Endothelial cell of umbilical vein (primary cell): ENCODE data around the gene PRMT7. TPM values are rescaled to one million over a fixed set of nuclear protein-coding genes. Genes with fewer than 3 reads are reported as not detected.

Experiments used
- BruUV-seq: library from RNA; stranded (reverse); fragments of 400-500 nt; replicated peaks from 2 replicates; lab custom pipeline; 2021; lab: Mats Ljungman, UMichigan
- CTCF ChIA-PET: fragments of 300-600, 350-600 bp; sonication (Branson Sonifier 250); formaldehyde crosslinking; loops from one replicate; lab custom pipeline; 2021; ENCODE audit warnings: antibody characterized with exemption, inconsistent platforms; lab: Charles Lee
- POLR2A ChIA-PET: fragments of 300-600, 350-600 bp; sonication (Branson Sonifier 250); formaldehyde crosslinking; loops from one replicate; lab custom pipeline; 2021; ENCODE audit warnings: antibody characterized with exemption, inconsistent platforms; lab: Charles Lee
- DNase-seq: peaks from one replicate; pipeline ENCODE4 v3.0.0-alpha.2; 2011; ENCODE audit warnings: low read depth, low spot score
- FAIRE-seq: peaks from 2 replicates; lab custom pipeline; 2011; peaks lifted over from hg19 to GRCh38; lab: Jason Lieb, UNC
- H2AFZ ChIP-seq: 2 replicates; pipeline ENCODE4 v1.6.0; 2012; ENCODE audit warnings: low read depth, low read length, control low read depth, inconsistent platforms
- H3K27ac ChIP-seq: 2 replicates; pipeline ENCODE4 v1.5.1; 2011; ENCODE audit warnings: low read depth, mild to moderate bottlenecking, control low read depth, low read length, moderate library complexity; ENCODE audit not compliant: insufficient read depth
- H3K27me3 ChIP-seq, 2 experiments: 2 replicates each; pipeline versions ENCODE4 v1.6.0 to v1.6.1; 2011; ENCODE audit warnings: low read length in 2 of 2, mixed read lengths in 1 of 2; ENCODE audit not compliant: control insufficient read depth in 2 of 2, insufficient read depth in 2 of 2
- H3K36me3 ChIP-seq, 2 experiments: 2 replicates in 1 of 2; 3 replicates in 1 of 2; pipeline ENCODE4 v1.5.1; 2011; ENCODE audit warnings: low read length in 2 of 2, mild to moderate bottlenecking in 1 of 2, moderate library complexity in 1 of 2; ENCODE audit not compliant: control insufficient read depth in 2 of 2, insufficient read depth in 2 of 2; ENCODE audit errors: extremely low read depth in 1 of 2
- H3K4me1 ChIP-seq: 3 replicates; pipeline ENCODE4 v1.5.1; 2011; ENCODE audit warnings: mild to moderate bottlenecking, low read length; ENCODE audit not compliant: control insufficient read depth, insufficient read depth; ENCODE audit errors: extremely low read depth
- H3K4me2 ChIP-seq: 2 replicates; pipeline ENCODE4 v1.6.1; 2011; ENCODE audit warnings: low read length, control low read depth, mixed read lengths; ENCODE audit not compliant: insufficient read depth
- H3K4me3 ChIP-seq, 3 experiments: fragments of 200-600 bp in 1 of 3; sonication (generic), shearing (Covaris generic) in 1 of 3; replicated peaks in 1 of 3; 2 replicates each; pipeline ENCODE4 v1.5.1; 2011 to 2016; ENCODE audit warnings: control low read depth in 3 of 3, low read length in 3 of 3, mild to moderate bottlenecking in 2 of 3, inconsistent platforms in 1 of 3, low read depth in 1 of 3, moderate library complexity in 1 of 3; ENCODE audit not compliant: insufficient read depth in 1 of 3
- H3K79me2 ChIP-seq: 2 replicates; pipeline ENCODE4 v1.6.0; 2012; ENCODE audit warnings: low read length, inconsistent platforms; ENCODE audit not compliant: control insufficient read depth, insufficient read depth
- H3K9ac ChIP-seq: replicated peaks from 2 replicates; pipeline ENCODE3; 2011; ENCODE audit warnings: low read length, control low read depth; ENCODE audit not compliant: insufficient read depth; ENCODE audit errors: extremely low read depth
- H3K9me1 ChIP-seq: replicated peaks from 3 replicates; pipeline ENCODE4 v1.6.0; 2011; ENCODE audit warnings: mild to moderate bottlenecking, low read length; ENCODE audit not compliant: control insufficient read depth, insufficient read depth; ENCODE audit errors: extremely low read depth
- H3K9me3 ChIP-seq: replicated peaks from 2 replicates; pipeline ENCODE4 v1.5.1; 2012; ENCODE audit warnings: low read length, inconsistent platforms; ENCODE audit not compliant: control insufficient read depth, insufficient read depth
- H4K20me1 ChIP-seq: replicated peaks from 2 replicates; pipeline ENCODE3; 2011; ENCODE audit warnings: mild to moderate bottlenecking, low read length; ENCODE audit not compliant: control insufficient read depth, insufficient read depth; ENCODE audit errors: extremely low read depth
- EZH2 ChIP-seq: IDR thresholded peaks from 2 replicates; pipeline ENCODE4 v1.6.1; 2012; ENCODE audit warnings: borderline replicate concordance, low read depth, mild to moderate bottlenecking, moderate library complexity, low read length, inconsistent platforms; ENCODE audit not compliant: severe bottlenecking
- FOS ChIP-seq: IDR thresholded peaks from 2 replicates; pipeline ENCODE4 v1.6.1; 2011; ENCODE audit warnings: mild to moderate bottlenecking, low read length, moderate library complexity, borderline replicate concordance; ENCODE audit not compliant: insufficient read depth
- MAX ChIP-seq: IDR thresholded peaks from 2 replicates; pipeline ENCODE4 v1.6.1; 2011; ENCODE audit not compliant: insufficient read depth, insufficient read length
- MYC ChIP-seq: IDR thresholded peaks from one replicate; pipeline ENCODE4 v1.6.1; 2011; ENCODE audit warnings: mild to moderate bottlenecking, low read depth, low read length
- POLR2A ChIP-seq: IDR thresholded peaks from 2 replicates; pipeline ENCODE4 v1.6.1; 2012; ENCODE audit warnings: low read depth, mild to moderate bottlenecking, control low read depth, low read length
- dilution Hi-C: fragments of 300-500 bp; cut with MboI; formaldehyde crosslinking; loops from one replicate; pipeline ENCODE4 v1.15.0; 2019; ENCODE audit warnings: low sequenced_read_pairs; ENCODE audit not compliant: extremely low pct_ligation_motif_present
- intact Hi-C: fragments of 100-400 bp; cut with micrococcal nuclease; formaldehyde crosslinking; loops from one replicate; pipeline ENCODE4 v1.10.0; 2022
- polyA plus RNA-seq, 4 experiments: library from polyadenylated mRNA; depleted of rRNA in 3 of 4; stranded (reverse) in 3 of 4; unstranded in 1 of 4; fragments of >200 nt; gene quantifications; 2 replicates each; pipeline versions ENCODE4 v1.2.1 to v1.2.3, GENCODE V29; 2011 to 2012; ENCODE audit warnings: missing spikeins in 1 of 4
- total RNA-seq: library from RNA; stranded (reverse); gene quantifications from 2 replicates; pipeline ENCODE4 v1.2.3, GENCODE V29; 2021

PRMT7 gene
- total and polyA plus RNA-seq, 2 donors (not counting 3 experiments of a cell fraction or from before 2014, with no cell fraction given): 43.4 to 57.9 TPM

- Histone ChIP-seq H3K27me3 (no peaks in the 10 kb centered on the region), H3K9ac (no peak overlapping the region), H3K9me3 (no peaks in the 10 kb centered on the region), H3K27ac (no peak overlapping the region), H3K4me1 (no peaks in the 10 kb centered on the region), H3K79me2 (peaks cover 11% of the 10 kb centered on the region), H3K36me3 (peaks cover 39 to 47% of the 10 kb centered on the region in 2 experiments), H2AFZ (no peak overlapping the region), H3K4me2 (no peak overlapping the region), H3K4me3 (no peak overlapping the region), H3K9me1 (no peaks in the 10 kb centered on the region), H4K20me1 (no peaks in the 10 kb centered on the region)
- FAIRE-seq (no peak), DNase-seq (no peak)
- intact Hi-C loops (no loop called here), dilution Hi-C loops (no loop called here)
- ChIA-PET POLR2A (interaction anchor here (0.9 kb wide), 1 partner anchor 15 kb away, joined by 3 read pairs; the partner anchor contains the start of genes PRMT7 and SLC7A6OS), CTCF (interaction anchor here (1.4 to 10.9 kb wide), 2 partner anchors 28 to 34 kb away, joined by 7 to 120 read pairs; partner anchors contain the start of gene SLC7A6)
- TF ChIP-seq EZH2 (no peak), MYC (no peak), POLR2A (no peak), MAX (no peak)
- no TSS peak for BruUV-seq
Measured at GRCh38 chr16:68296291-68296690, 14.5 kb upstream of the PRMT7 start.

DNA sequence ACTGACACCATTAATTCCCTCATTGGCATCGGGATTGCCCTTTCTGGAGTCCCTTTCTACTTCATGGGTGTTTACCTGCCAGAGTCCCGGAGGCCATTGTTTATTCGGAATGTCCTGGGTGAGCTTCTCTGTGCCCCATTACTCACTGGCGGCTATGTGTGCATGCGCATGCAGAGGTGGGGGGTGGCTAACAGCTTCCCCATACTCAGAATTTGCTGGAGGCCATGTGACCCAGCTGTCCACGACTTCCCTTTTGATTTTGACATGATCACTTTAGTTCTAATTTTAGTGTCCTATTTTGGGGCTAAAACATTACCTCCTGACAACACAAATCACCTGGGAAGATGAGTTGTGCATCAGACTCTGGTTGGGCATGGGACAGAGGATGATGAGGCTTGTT, 14.1 kb upstream of the PRMT7 start:
- no peak for TF ChIP-seq FOS
- CTCF ChIA-PET: interaction anchor here (1.4 to 10.9 kb wide), 2 partner anchors 28 to 34 kb away, joined by 7 to 120 read pairs; partner anchors contain the start of gene SLC7A6
- intact Hi-C loops (no loop called here), dilution Hi-C loops (no loop called here)
- no peak overlapping the region for H3K4me2 ChIP-seq
- no peaks in the 10 kb centered on the region for H4K20me1 ChIP-seq
- H2AFZ ChIP-seq: no peak overlapping the region
- no peaks in the 10 kb centered on the region for H3K4me1 ChIP-seq
- no peak overlapping the region for H3K9ac ChIP-seq
- peaks cover 42 to 47% of the 10 kb centered on the region in 2 experiments for H3K36me3 ChIP-seq
- POLR2A ChIA-PET: interaction anchor here (0.9 kb wide), 1 partner anchor 14 kb away, joined by 3 read pairs; the partner anchor contains the start of genes PRMT7 and SLC7A6OS
- BruUV-seq: no TSS peak
- no peak overlapping the region for H3K27ac ChIP-seq
- H3K9me1 ChIP-seq: no peaks in the 10 kb centered on the region
- no peak overlapping the region for H3K4me3 ChIP-seq
- peaks cover 9% of the 10 kb centered on the region for H3K79me2 ChIP-seq
- H3K27me3 ChIP-seq: no peaks in the 10 kb centered on the region
- no peak for FAIRE-seq
- H3K9me3 ChIP-seq: no peaks in the 10 kb centered on the region
- no peak for DNase-seq
